HG03439 (cell line): ENCODE results near the gene WDFY3.
"Not testable (repeated sequence)": the region's sequence is repeated elsewhere in the genome, so short reads cannot be mapped to it uniquely, and the experiment has no call there.

Experiments
- ATAC-seq: cut with Tn5 transposase; IDR thresholded peaks from one replicate; pipeline ENCODE4 v1.9.1; 2021; ENCODE audit warnings: mild to moderate bottlenecking, moderate library complexity; ENCODE audit not compliant: unreplicated experiment

WDFY3 gene

GRCh38 chr4:84870398-84871163, 95.9 kb downstream of the WDFY3 start:
- no peak for ATAC-seq

DNA sequence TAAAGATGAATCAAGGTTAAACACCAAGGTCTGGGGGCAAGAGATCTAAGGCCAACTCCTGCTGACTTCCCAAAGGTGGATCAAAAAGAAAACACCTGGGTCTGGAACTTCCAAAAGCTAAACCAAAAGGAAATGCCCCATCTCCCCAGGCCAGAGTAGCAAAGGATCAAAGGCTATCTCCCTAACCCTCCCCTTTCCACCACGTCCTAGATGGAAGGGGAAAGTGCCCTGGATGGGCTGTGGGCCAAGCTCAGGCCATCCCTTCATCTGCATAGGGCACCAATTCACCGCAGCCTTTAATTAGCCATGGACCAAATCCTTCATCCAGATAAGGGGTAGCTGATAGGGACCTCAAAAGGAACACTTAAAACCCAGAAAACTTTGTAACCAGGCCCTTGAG, 100.2 kb downstream of the WDFY3 start:
- ATAC-seq: no peak

- ATAC-seq: no peak
Measured at GRCh38 chr4:84865600-84865999, 100.9 kb downstream of the WDFY3 start.

DNA sequence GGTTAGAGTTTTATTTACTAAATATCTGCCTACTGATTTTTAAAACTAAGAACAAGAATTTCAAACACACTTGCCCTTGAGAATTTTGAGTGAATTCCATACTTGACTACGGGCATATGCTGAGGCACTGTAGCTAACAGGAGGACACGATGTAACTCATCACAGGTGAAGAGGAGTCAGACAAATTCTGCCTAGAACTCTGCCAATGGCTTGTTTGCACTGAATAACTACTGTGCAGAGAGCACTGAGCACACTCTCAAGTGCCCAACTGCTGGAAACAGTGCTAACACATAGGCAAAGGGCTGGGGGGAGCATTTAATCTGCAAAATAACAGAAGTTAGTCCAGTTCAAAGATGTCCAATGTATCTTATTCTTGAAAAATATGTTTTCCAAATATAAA, 104.4 kb downstream of the WDFY3 start:
- ATAC-seq: no peak

DNA sequence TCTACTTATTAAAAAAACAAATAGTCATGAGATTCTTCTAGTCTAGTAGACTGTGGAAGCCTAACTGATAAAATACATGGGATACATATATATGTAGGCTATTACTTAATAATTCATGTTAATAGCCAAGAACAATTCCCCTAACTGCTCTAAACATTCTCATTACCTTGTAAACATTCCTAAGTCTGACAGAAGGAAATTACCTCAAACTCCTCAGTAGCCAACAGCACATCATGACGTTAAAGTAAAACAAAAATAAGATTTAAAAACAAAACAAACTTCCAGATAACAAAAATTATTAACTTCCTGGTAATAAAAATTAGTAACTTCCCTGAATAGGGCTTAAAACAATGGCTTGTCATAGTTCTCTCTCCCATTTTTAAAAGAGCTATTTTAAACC, 109.2 kb downstream of the WDFY3 start:
- ATAC-seq: no peak

DNA sequence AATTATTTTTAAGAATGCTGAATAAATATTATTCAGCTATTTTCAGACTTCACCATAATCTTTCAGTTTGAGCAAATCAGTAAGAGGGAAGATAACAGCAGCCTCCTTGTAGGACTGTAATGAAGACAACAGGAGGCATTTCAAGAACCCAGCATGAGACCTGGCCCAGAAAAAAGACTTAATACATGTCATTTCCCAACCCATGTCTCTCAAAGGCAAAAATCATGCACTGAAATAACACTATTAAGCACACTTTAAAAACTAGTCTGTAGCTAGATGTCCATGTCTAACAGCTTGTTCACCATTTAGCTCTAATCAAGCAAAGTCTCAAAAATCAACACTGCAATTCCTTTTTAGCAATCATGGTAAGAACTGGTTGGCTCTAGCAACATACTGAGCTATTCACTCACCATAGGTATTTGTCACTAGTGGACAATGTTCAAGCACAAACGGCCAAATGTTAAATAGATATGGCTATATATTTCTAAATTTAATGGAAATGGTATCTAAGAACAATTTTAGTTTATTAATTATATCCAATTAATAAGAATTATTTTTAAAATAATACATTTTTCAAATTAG, 109.9 kb downstream of the WDFY3 start:
- ATAC-seq: no peak

DNA sequence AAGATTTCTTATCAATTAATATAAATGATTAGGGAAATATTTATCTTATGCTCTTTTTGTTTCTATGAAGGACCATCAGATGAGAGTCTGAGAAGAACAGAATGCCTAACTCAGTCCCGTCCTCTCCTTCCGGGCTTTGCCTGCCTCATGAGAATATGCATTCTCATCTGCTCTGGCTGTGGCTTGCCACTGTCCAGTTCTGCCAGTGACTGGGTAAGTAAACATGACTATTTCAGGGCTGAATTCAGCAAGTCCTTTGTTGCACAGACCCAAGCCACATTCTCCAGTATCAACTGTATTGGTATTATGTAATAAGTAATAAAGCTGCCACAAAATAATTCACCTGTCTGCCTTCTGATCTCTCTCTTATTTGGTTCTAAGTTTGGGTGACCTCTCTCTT, 110.7 kb downstream of the WDFY3 start:
- ATAC-seq: no peak

DNA sequence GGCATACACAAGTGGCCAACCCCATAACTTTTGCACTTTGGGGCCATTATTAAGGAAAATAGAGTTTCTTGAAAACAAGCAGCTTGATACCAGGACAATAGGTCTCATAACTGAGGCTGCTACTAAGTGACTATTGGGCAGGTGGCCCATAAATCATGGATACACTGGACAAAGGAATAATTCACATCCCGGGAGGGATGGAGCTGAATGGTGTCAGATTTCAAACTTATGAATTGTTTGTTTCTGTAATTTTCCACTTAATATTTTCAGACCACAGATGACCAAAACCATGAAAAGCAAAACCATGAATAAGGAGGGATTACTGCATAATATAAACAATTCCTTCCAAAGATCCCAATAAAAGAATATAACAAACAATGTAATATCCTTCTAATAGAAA, 114.4 kb downstream of the WDFY3 start:
- ATAC-seq: no peak

DNA sequence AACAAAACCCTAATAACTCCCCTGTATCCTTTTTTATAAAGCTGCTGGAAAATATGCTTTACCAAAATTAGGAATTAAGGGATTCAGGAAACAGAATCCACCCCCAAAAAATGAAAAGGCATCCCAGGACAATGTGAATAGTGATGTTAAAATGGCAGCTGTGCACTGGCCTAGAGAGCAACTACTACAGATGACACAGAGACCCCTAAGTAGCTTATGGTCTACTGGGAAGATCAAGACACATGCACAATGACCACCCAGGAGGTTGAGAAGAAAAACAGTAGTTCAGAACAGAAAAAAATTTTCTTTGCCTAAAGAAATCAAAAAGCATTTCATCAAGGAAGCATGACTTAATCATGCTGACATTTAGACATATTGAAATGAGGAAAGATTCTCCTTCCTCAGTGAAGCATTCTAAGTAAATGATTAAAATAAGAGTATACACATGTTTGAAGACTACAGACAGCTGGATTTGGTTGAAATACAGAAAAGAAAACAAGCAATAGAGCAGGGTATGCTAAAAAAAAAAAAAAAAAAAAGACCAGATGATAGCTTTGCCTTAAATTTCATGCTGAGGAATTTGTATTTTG, 117.3 kb downstream of the WDFY3 start:
- no peak for ATAC-seq

- ATAC-seq: no peak
Measured at GRCh38 chr4:84848432-84848831, 118.1 kb downstream of the WDFY3 start.

GRCh38 chr4:84847978-84848377, 118.5 kb downstream of the WDFY3 start:
- ATAC-seq: no peak

GRCh38 chr4:84846985-84847384, 119.5 kb downstream of the WDFY3 start:
- no peak for ATAC-seq

DNA sequence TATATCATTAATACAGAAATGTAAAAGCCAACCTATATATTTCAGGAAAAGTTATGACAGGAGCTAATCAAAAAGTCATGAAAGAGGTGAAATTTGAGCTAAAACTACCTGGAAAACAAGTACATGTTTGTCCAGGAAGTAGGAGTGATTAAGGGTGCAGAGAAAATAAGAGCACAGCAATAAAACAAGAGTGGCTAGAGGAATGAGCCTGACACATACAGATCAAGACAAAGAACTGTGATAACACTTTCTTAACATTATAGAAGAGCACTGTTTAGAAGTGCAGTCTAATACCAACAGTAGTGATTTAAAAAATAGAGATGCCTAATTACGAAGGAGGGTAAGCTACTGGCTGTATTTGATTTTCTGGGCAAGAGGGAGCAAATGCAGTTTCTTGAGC, 125.1 kb downstream of the WDFY3 start:
- no peak for ATAC-seq

GRCh38 chr4:84837751-84838150, 128.7 kb downstream of the WDFY3 start:
- ATAC-seq: no peak

GRCh38 chr4:84829633-84830032, 136.9 kb downstream of the WDFY3 start:
- ATAC-seq: not testable (repeated sequence)

DNA sequence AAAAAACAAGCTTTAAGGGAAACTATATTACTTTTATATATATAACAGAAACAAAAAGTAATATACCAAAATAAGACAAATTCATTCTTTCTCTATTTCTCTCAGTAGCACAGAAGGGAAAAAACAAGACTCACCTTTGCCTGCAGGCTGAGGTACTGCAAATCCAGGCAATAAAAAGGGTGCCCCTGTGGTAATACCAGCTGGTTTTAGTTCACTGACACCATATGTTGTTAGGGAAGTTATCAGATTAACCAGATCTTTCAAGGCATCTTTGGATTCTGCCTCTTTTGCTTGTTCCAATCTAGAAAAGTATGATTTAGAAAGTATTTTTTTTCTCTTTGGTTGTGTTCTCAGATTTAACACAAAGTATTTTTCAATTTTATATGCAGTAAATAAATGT, 139.8 kb downstream of the WDFY3 start:
- ATAC-seq: no peak

- ATAC-seq: no peak
Measured at GRCh38 chr4:84825701-84826341, 140.7 kb downstream of the WDFY3 start.

- no peak for ATAC-seq
Measured at GRCh38 chr4:84821064-84821463, 145.4 kb downstream of the WDFY3 start.

DNA sequence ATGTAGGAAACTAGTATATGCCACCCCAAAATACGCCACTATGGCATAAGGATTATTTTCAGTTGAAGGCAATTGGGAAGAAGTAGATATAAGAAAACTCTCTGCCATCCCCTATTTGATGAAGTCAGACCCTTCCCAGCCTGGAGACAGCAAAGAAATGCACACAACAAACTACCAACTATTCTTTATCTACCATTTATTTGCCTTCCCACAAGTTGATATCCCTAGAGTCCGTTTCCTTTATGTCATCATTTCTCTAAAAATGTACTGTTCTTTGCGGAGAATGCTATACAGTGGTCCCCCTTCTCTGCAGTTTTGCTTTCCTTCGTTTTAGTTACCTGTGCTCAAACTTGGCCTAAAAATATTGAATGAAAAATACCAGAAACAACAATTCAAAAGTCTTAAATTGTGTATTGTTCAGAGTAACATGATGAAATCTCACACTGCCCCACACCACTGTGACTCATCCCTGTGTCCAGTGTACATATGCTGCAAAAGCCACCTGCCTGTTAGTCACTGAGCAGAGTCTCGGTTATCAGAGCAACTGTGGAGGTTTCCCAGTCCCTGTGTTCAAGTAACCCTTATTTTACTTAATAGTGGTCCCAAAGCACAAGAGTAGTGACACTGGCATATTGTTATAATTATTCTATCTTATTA, 152.3 kb downstream of the WDFY3 start:
- no peak for ATAC-seq

DNA sequence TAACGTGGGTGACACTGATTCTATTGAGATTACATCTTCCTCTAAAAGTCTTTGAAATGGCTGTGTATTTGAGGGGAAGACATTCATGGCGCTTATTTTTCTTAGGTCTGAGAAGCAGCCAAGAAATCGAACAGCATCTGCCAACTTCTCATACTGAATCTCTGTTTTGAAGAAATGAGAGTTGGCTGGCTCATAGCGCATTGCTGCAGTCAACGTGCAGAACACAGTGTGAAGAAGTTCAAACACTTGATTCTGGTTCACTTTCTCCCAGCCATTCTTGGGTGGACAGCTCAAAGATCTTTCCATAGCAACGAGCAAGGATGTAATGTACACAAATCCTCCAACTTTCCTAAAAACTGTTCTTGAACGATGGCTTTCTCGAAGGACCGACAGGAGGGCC, 156.5 kb downstream of the WDFY3 start:
- ATAC-seq: no peak

- no peak for ATAC-seq
Measured at GRCh38 chr4:84808332-84808731, 158.2 kb downstream of the WDFY3 start.
